Heart left ventricle (tissue), 13 donors: ENCODE results near the gene XRCC5.

Experiments
- CTCF ChIP-seq, 12 donors: fragments of 200-600 bp; sonication (generic) in 4 of 12; IDR thresholded peaks; one replicate each; pipeline versions ENCODE4 v1.5.0 to v1.8.0; 2018 to 2022; ENCODE audit warnings: antibody characterized with exemption in 12 of 12, mild to moderate bottlenecking in 5 of 12
- POLR2A ChIP-seq, 2 donors: fragments of 450-650 bp; IDR thresholded peaks; one replicate each; pipeline ENCODE4 v1.6.1; 2017; ENCODE audit warnings: antibody characterized with exemption in 2 of 2, mild to moderate bottlenecking in 2 of 2, moderate library complexity in 2 of 2
- donor health status: ischemic (EF 13 %, LVEDD 7.1; RV severe dilation, severe dysfunction).
- donor health status: DM: no; HTN: yes; CAD: no.
- donor health status: DM: no; HTN: no; CAD: no.
- donor health status: ischemic (EF 25% LVEDD 6.9; RV normal size, moderate dysfunction).
- donor health status: ischemic (EF 25% LVEDD 5.7; RV mildly dilated, moderate dysfunction).
- donor health status: ischemic (EF 35%, LVEDD 5.7; RV mildly dilated, moderate dysfunction).
- donor health status: nonischemic (EF 11% LVEDD 7.7; RV severe dilation, severe dysfunction).
- donor health status: DM: yes; HTN: yes; CAD: no.
- donor health status: PGD.
- donor health status: ischemic (EF 29% LVEDD 5.4; RV normal size, mild dysfunction).
- donor health status: nonischemic (EF 23%, LVEDD 6.1; RV moderate dilation, normal function).

GRCh38 chr2:216194561-216194960, 85.4 kb downstream of the XRCC5 start:
- TF ChIP-seq CTCF (IDR thresholded peaks at IDR 0.05) (no peak), POLR2A (IDR thresholded peaks at IDR 0.05) (no peak)
